Activated CD4-positive, alpha-beta memory T cell treated with anti-CD3 and anti-CD28 coated beads for 36 hours (primary cell): ENCODE results near the gene RFX1. TPM values are rescaled to one million over a fixed set of nuclear protein-coding genes. Genes with fewer than 3 reads are reported as not detected.
A peak's percentile ranks its signal among the peaks of the same experiment; 100 is the strongest.

Experiments used
- CTCF ChIA-PET: fragments of 350-600 bp; sonication (Branson Sonifier 250); formaldehyde crosslinking; loops from one replicate; lab custom pipeline; 2021; ENCODE audit warnings: antibody characterized with exemption, inconsistent platforms; lab: Charles Lee
- POLR2A ChIA-PET: fragments of 350-600 bp; sonication (Branson Sonifier 250); formaldehyde crosslinking; loops from one replicate; lab custom pipeline; 2021; ENCODE audit warnings: antibody characterized with exemption; lab: Charles Lee
- DNase-seq: peaks from one replicate; pipeline ENCODE4 v3.0.0-alpha.2; 2020
- H3K27ac Mint-ChIP-seq: one replicate; pipeline ENCODE4 v1.8.0; 2021; ENCODE audit warnings: mixed read lengths
- H3K27me3 Mint-ChIP-seq: one replicate; pipeline ENCODE4 v1.8.0; 2021; ENCODE audit warnings: mixed read lengths
- H3K36me3 Mint-ChIP-seq: one replicate; pipeline ENCODE4 v1.8.0; 2021; ENCODE audit warnings: mixed read lengths
- H3K4me1 Mint-ChIP-seq: one replicate; pipeline ENCODE4 v1.8.0; 2021; ENCODE audit warnings: low read depth, mixed read lengths
- H3K4me3 Mint-ChIP-seq: one replicate; pipeline ENCODE4 v1.8.0; 2021; ENCODE audit warnings: mild to moderate bottlenecking, mixed read lengths
- H3K9me3 Mint-ChIP-seq: one replicate; pipeline ENCODE4 v1.8.0; 2021; ENCODE audit warnings: mixed read lengths
- intact Hi-C: fragments of 100-400 bp; cut with micrococcal nuclease; formaldehyde crosslinking; loops from one replicate; pipeline ENCODE4 v1.15.1; 2023
- total RNA-seq, 2 experiments: library from RNA; stranded (reverse); gene quantifications; one replicate each; pipeline ENCODE4 v1.2.3, GENCODE V29; 2021

The RFX1 gene
- total RNA-seq, 2 experiments from 2014 or later: 14.4 to 15.2 TPM

- Mint-ChIP-seq H3K27ac (peak overlapping the region; percentile 10), H3K9me3 (peaks cover 10% of the 10 kb centered on the region), H3K36me3 (peaks cover 17% of the 10 kb centered on the region), H3K4me3 (no peak overlapping the region), H3K27me3 (no peaks in the 10 kb centered on the region), H3K4me1 (peaks cover 3% of the 10 kb centered on the region)
- intact Hi-C loops: no loop called here
- CTCF ChIA-PET: no interaction called here
- no peak for DNase-seq
- POLR2A ChIA-PET: no interaction called here
Measured at GRCh38 chr19:13995017-13995728, 10.9 kb downstream of the RFX1 start.

- POLR2A ChIA-PET: interaction anchor here (1.2 to 1.5 kb wide), 3 partner anchors 13 to 40 kb away, joined by 3 to 4 read pairs (median 3); partner anchors contain the start of gene RFX1
- intact Hi-C loops: no loop called here
- Mint-ChIP-seq H3K9me3 (peaks cover 2% of the 10 kb centered on the region), H3K4me1 (peaks cover 15% of the 10 kb centered on the region), H3K27me3 (no peaks in the 10 kb centered on the region), H3K27ac (no peak overlapping the region), H3K4me3 (no peak overlapping the region), H3K36me3 (peaks cover 18% of the 10 kb centered on the region)
- no peak for DNase-seq
- CTCF ChIA-PET: interaction anchor here (0.6 to 1.3 kb wide), 3 partner anchors 65 to 75 kb away, joined by 3 to 5 read pairs (median 4); no protein-coding TSS in a partner anchor
Measured at GRCh38 chr19:13993590-13994300, 12.4 kb downstream of the RFX1 start.

- Mint-ChIP-seq H3K27ac (no peak overlapping the region), H3K36me3 (peaks cover 19% of the 10 kb centered on the region), H3K4me1 (peaks cover 30% of the 10 kb centered on the region)
Measured at GRCh38 chr19:13992025-13992424, 14.1 kb downstream of the RFX1 start.

GRCh38 chr19:13990085-13990484 lies 16.0 kb downstream of the RFX1 start:
- POLR2A ChIA-PET: interaction anchor here (0.6 kb wide), 1 partner anchor 38 kb away, joined by 3 read pairs; the partner anchor contains the start of gene RLN3
- Mint-ChIP-seq H3K9me3 (no peaks in the 10 kb centered on the region), H3K27ac (peak overlapping the region; percentile 35), H3K27me3 (no peaks in the 10 kb centered on the region), H3K4me1 (peaks cover 46% of the 10 kb centered on the region), H3K36me3 (peaks cover 19% of the 10 kb centered on the region), H3K4me3 (no peak overlapping the region)
- CTCF ChIA-PET: interaction anchor here (0.6 kb wide), 1 partner anchor 216 kb away, joined by 3 read pairs; the partner anchor contains the start of gene C19orf53
- no peak for DNase-seq
- intact Hi-C loops: no loop called here

More at GRCh38 chr19:13992025-13992424, 14.1 kb downstream of the RFX1 start:
- DNase-seq: no peak
- intact Hi-C loops: no loop called here
- no peak overlapping the region for H3K4me3 Mint-ChIP-seq
- H3K27me3 Mint-ChIP-seq: no peaks in the 10 kb centered on the region
- H3K9me3 Mint-ChIP-seq: no peaks in the 10 kb centered on the region
- ChIA-PET POLR2A (no interaction called here), CTCF (no interaction called here)

- ChIA-PET POLR2A (interaction anchor here (0.6 kb wide), 1 partner anchor 38 kb away, joined by 3 read pairs; the partner anchor contains the start of gene RLN3), CTCF (no interaction called here)
- no peaks in the 10 kb centered on the region for H3K27me3 Mint-ChIP-seq
- peak overlapping the region; percentile 35 for H3K27ac Mint-ChIP-seq
- no peak overlapping the region for H3K4me3 Mint-ChIP-seq
- peaks cover 19% of the 10 kb centered on the region for H3K36me3 Mint-ChIP-seq
- DNase-seq: no peak
- peaks cover 51% of the 10 kb centered on the region for H3K4me1 Mint-ChIP-seq
- no peaks in the 10 kb centered on the region for H3K9me3 Mint-ChIP-seq
- intact Hi-C loops: loop anchor here (10.0 kb wide), 1 partner anchor 105 kb away; no protein-coding TSS in a partner anchor
Measured at GRCh38 chr19:13989487-13989886, 16.6 kb downstream of the RFX1 start.

- intact Hi-C loops: loop anchor here (10.0 kb wide), 1 partner anchor 102 kb away; no protein-coding TSS in a partner anchor
- POLR2A ChIA-PET: interaction anchor here (0.6 to 1.6 kb wide), 4 partner anchors 11 to 34 kb away, joined by 3 to 11 read pairs (median 6); partner anchors contain the start of gene RFX1
- Mint-ChIP-seq H3K4me3 (peak overlapping the region; percentile 62), H3K36me3 (peaks cover 19% of the 10 kb centered on the region), H3K4me1 (peaks cover 58% of the 10 kb centered on the region), H3K27ac (peak overlapping the region; percentile 97), H3K9me3 (no peaks in the 10 kb centered on the region), H3K27me3 (no peaks in the 10 kb centered on the region)
- DNase-seq: no peak
- CTCF ChIA-PET: interaction anchor here (0.6 to 1.9 kb wide), 7 partner anchors 16 to 106 kb away, joined by 3 to 7 read pairs (median 3); partner anchors contain the start of gene IL27RA
Measured at GRCh38 chr19:13987101-13987890, 18.8 kb downstream of the RFX1 start.

GRCh38 chr19:13986348-13986904 lies 19.7 kb downstream of the RFX1 start:
- intact Hi-C loops: loop anchor here (1.0 to 10.0 kb wide), 4 partner anchors 20 to 102 kb away; partner anchors contain the start of genes DCAF15, IL27RA and RFX1
- H3K36me3 Mint-ChIP-seq: peaks cover 19% of the 10 kb centered on the region
- POLR2A ChIA-PET: interaction anchor here (0.6 to 1.6 kb wide), 4 partner anchors 12 to 33 kb away, joined by 3 to 11 read pairs (median 6); partner anchors contain the start of gene RFX1

GRCh38 chr19:13985771-13986347 lies 20.3 kb downstream of the RFX1 start:
- H3K4me1 Mint-ChIP-seq: peaks cover 56% of the 10 kb centered on the region
- peak overlapping the region; percentile 13 for H3K4me3 Mint-ChIP-seq
- peak; percentile 46 for DNase-seq
- H3K27ac Mint-ChIP-seq: peak overlapping the region; percentile 97
- intact Hi-C loops: loop anchor here (1.0 to 10.0 kb wide), 4 partner anchors 20 to 101 kb away; partner anchors contain the start of genes DCAF15, IL27RA and RFX1
- H3K36me3 Mint-ChIP-seq: peaks cover 19% of the 10 kb centered on the region
- no peaks in the 10 kb centered on the region for H3K27me3 Mint-ChIP-seq
- ChIA-PET POLR2A (interaction anchor here (0.6 to 2.3 kb wide), 7 partner anchors 12 to 419 kb away, joined by 3 to 11 read pairs (median 5); partner anchors contain the start of genes DCAF15, IL27RA and RFX1), CTCF (interaction anchor here (1.0 to 1.2 kb wide), 5 partner anchors 16 to 104 kb away, joined by 3 to 4 read pairs (median 3); no protein-coding TSS in a partner anchor)
- no peaks in the 10 kb centered on the region for H3K9me3 Mint-ChIP-seq

More at GRCh38 chr19:13986348-13986904, 19.7 kb downstream of the RFX1 start:
- peak; percentile 100 for DNase-seq
- Mint-ChIP-seq H3K4me1 (peaks cover 58% of the 10 kb centered on the region), H3K4me3 (peak overlapping the region; percentile 62), H3K9me3 (no peaks in the 10 kb centered on the region), H3K27ac (peak overlapping the region; percentile 97), H3K27me3 (no peaks in the 10 kb centered on the region)
- CTCF ChIA-PET: interaction anchor here (0.7 to 1.9 kb wide), 6 partner anchors 17 to 85 kb away, joined by 3 to 7 read pairs (median 4); partner anchors contain the start of gene IL27RA

GRCh38 chr19:13984875-13985741 lies 21.0 kb downstream of the RFX1 start:
- no peaks in the 10 kb centered on the region for H3K9me3 Mint-ChIP-seq

More at GRCh38 chr19:13984875-13985741, 21.0 kb downstream of the RFX1 start:
- DNase-seq: peak; percentile 49
- H3K27ac Mint-ChIP-seq: peak overlapping the region; percentile 97
- ChIA-PET POLR2A (interaction anchor here (0.6 to 2.3 kb wide), 5 partner anchors 14 to 419 kb away, joined by 3 to 6 read pairs (median 5); partner anchors contain the start of genes DCAF15 and IL27RA), CTCF (interaction anchor here (1.2 to 1.3 kb wide), 4 partner anchors 15 to 363 kb away, joined by 3 read pairs; no protein-coding TSS in a partner anchor)
- H3K27me3 Mint-ChIP-seq: no peaks in the 10 kb centered on the region
- H3K4me1 Mint-ChIP-seq: peaks cover 55% of the 10 kb centered on the region
- H3K36me3 Mint-ChIP-seq: peaks cover 17% of the 10 kb centered on the region
- peak overlapping the region; percentile 13 for H3K4me3 Mint-ChIP-seq
- intact Hi-C loops: loop anchor here (10.0 kb wide), 1 partner anchor 100 kb away; no protein-coding TSS in a partner anchor
